Neural cell (in vitro differentiated cells): ENCODE results near the gene DYNLL1. TPM values are rescaled to one million over a fixed set of nuclear protein-coding genes. Genes with fewer than 3 reads are reported as not detected.
"Not testable (repeated sequence)": the region's sequence is repeated elsewhere in the genome, so short reads cannot be mapped to it uniquely, and the experiment has no call there.

Experiments
- H2AFZ ChIP-seq: fragments of 200-600, 300-800 bp; sonication (generic), shearing (Covaris generic); 2 replicates; pipeline ENCODE4 v1.6.0; 2014; ENCODE audit warnings: low read depth, mild to moderate bottlenecking, antibody characterized with exemption, low read length, moderate library complexity
- H3F3A ChIP-seq: fragments of 200-600 bp; shearing (Covaris generic); 2 replicates; pipeline ENCODE4 v1.6.1; 2016; ENCODE audit warnings: mild to moderate bottlenecking, moderate library complexity, mixed read lengths, antibody characterized with exemption, low read length; ENCODE audit not compliant: insufficient read depth, poor library complexity, severe bottlenecking
- H3K27ac ChIP-seq: fragments of 200-600, 300-800 bp; sonication (generic), shearing (Covaris generic); 2 replicates; pipeline ENCODE4 v1.5.1; 2014; ENCODE audit warnings: mild to moderate bottlenecking, low read length, moderate library complexity
- H3K27me3 ChIP-seq: fragments of 300-800, 200-600 bp; sonication (generic), shearing (Covaris generic); 2 replicates; pipeline ENCODE4 v1.6.0; 2014; ENCODE audit warnings: mild to moderate bottlenecking, low read depth, low read length, moderate library complexity; ENCODE audit not compliant: insufficient read depth
- H3K36me3 ChIP-seq: fragments of 300-800, 200-600 bp; sonication (generic), shearing (Covaris generic); 2 replicates; pipeline ENCODE4 v1.5.1; 2014; ENCODE audit warnings: mild to moderate bottlenecking, antibody characterized with exemption, low read length, moderate library complexity; ENCODE audit not compliant: insufficient read depth
- H3K4me2 ChIP-seq: fragments of 300-800, 200-600 bp; sonication (generic), shearing (Covaris generic); 2 replicates; pipeline ENCODE4 v1.6.0; 2014; ENCODE audit warnings: mild to moderate bottlenecking, low read length
- H3K4me3 ChIP-seq: fragments of 300-800, 200-600 bp; sonication (generic), shearing (Covaris generic); 2 replicates; pipeline ENCODE4 v1.5.1; 2014; ENCODE audit warnings: mild to moderate bottlenecking, low read length, moderate library complexity
- H3K79me2 ChIP-seq: fragments of 200-600 bp; shearing (Covaris generic); replicated peaks from 2 replicates; pipeline ENCODE4 v1.6.0; 2014; ENCODE audit warnings: mild to moderate bottlenecking, low read length, moderate library complexity; ENCODE audit not compliant: insufficient read depth
- H3K9ac ChIP-seq: fragments of 300-800, 200-600 bp; sonication (generic), shearing (Covaris generic); 2 replicates; pipeline ENCODE4 v1.6.1; 2016; ENCODE audit warnings: mild to moderate bottlenecking, low read length, mixed read lengths
- H3K9me2 ChIP-seq: fragments of 200-600 bp; shearing (Covaris generic); 2 replicates; pipeline ENCODE4 v1.6.1; 2016; ENCODE audit warnings: mild to moderate bottlenecking, low read length, mixed read lengths; ENCODE audit not compliant: insufficient read depth
- H3K9me3 ChIP-seq: fragments of 200-600, 300-800 bp; sonication (generic), shearing (Covaris generic); 2 replicates; pipeline ENCODE4 v1.6.1; 2016; ENCODE audit warnings: mild to moderate bottlenecking, mixed run types, low read length, moderate library complexity, mixed read lengths
- H4K20me1 ChIP-seq: fragments of 200-600 bp; shearing (Covaris generic); 2 replicates; pipeline ENCODE4 v1.6.1; 2016; ENCODE audit warnings: mild to moderate bottlenecking, mixed run types; ENCODE audit not compliant: insufficient read depth
- CTCF ChIP-seq: fragments of 450-650 bp; IDR thresholded peaks from 2 replicates; pipeline ENCODE4 v1.5.1; 2014; ENCODE audit warnings: antibody characterized with exemption, mild to moderate bottlenecking, moderate library complexity; ENCODE audit not compliant: poor library complexity, severe bottlenecking
- EP300 ChIP-seq: fragments of 450-650 bp; conservative IDR thresholded peaks from 2 replicates; pipeline ENCODE4 v1.6.1; 2014; ENCODE audit warnings: antibody characterized with exemption, mild to moderate bottlenecking, moderate library complexity; ENCODE audit not compliant: poor library complexity, severe bottlenecking
- EZH2 ChIP-seq: fragments of 200-600, 300-800 bp; shearing (Covaris generic), sonication (generic); IDR thresholded peaks from 2 replicates; pipeline ENCODE4 v1.6.1; 2014; ENCODE audit warnings: antibody characterized with exemption, low read length, borderline replicate concordance, mild to moderate bottlenecking; ENCODE audit not compliant: insufficient read depth, poor library complexity, severe bottlenecking
- MXI1 ChIP-seq: fragments of 450-650 bp; conservative IDR thresholded peaks from 2 replicates; pipeline ENCODE4 v1.6.1; 2014; ENCODE audit warnings: antibody characterized with exemption, mild to moderate bottlenecking; ENCODE audit not compliant: poor library complexity, severe bottlenecking
- POLR2AphosphoS5 ChIP-seq: IDR thresholded peaks from 2 replicates; pipeline ENCODE4 v1.6.1; 2012
- RAD21 ChIP-seq: fragments of 450-650 bp; conservative IDR thresholded peaks from 2 replicates; pipeline ENCODE4 v1.6.1; 2014; ENCODE audit warnings: antibody characterized with exemption, mild to moderate bottlenecking, moderate library complexity
- REST ChIP-seq: IDR thresholded peaks from 2 replicates; pipeline ENCODE4 v1.6.1; 2012; ENCODE audit warnings: borderline replicate concordance
- SMC3 ChIP-seq: fragments of 450-650 bp; conservative IDR thresholded peaks from 2 replicates; pipeline ENCODE4 v1.6.1; 2014; ENCODE audit warnings: antibody characterized with exemption, mild to moderate bottlenecking, moderate library complexity; ENCODE audit not compliant: poor library complexity
- TAF1 ChIP-seq: IDR thresholded peaks from 2 replicates; pipeline ENCODE4 v1.6.1; 2012; ENCODE audit warnings: low read depth
- polyA plus RNA-seq: library from polyadenylated mRNA; depleted of rRNA; stranded (reverse); fragments of >200 nt; gene quantifications from 2 replicates; pipeline ENCODE4 v1.2.3, GENCODE V29; 2014

The DYNLL1 gene
- polyA plus RNA-seq, 1 donor from 2014 or later, result 466 TPM

GRCh38 chr12:120452524-120452923, 43.4 kb upstream of the DYNLL1 start:
- H3K27me3 ChIP-seq, H3F3A ChIP-seq, H3K36me3 ChIP-seq, H3K9ac ChIP-seq, H4K20me1 ChIP-seq, H3K4me2 ChIP-seq, H2AFZ ChIP-seq, H3K27ac ChIP-seq, H3K4me3 ChIP-seq, H3K9me2 ChIP-seq, H3K9me3 ChIP-seq: not testable (repeated sequence)
- H3K79me2 ChIP-seq, result peaks cover 18% of the 10 kb centered on the region

- no peak overlapping the region for H3K4me3 ChIP-seq
- H3K9me2 ChIP-seq, result no peaks in the 10 kb centered on the region
- no peak overlapping the region for H3K9ac ChIP-seq
- no peak for TF ChIP-seq RAD21
- no peak for TF ChIP-seq CTCF
- no peak for TF ChIP-seq REST
- TF ChIP-seq EZH2, result no peak
- no peak for TF ChIP-seq MXI1
- no peak for TF ChIP-seq POLR2AphosphoS5
- TF ChIP-seq TAF1, result no peak
- TF ChIP-seq SMC3, result no peak
- no peak for TF ChIP-seq EP300
- H3K36me3 ChIP-seq, result no peaks in the 10 kb centered on the region
- no peak overlapping the region for H2AFZ ChIP-seq
- no peak overlapping the region for H3K4me2 ChIP-seq
- no peaks in the 10 kb centered on the region for H4K20me1 ChIP-seq
- H3K27me3 ChIP-seq, result no peaks in the 10 kb centered on the region
- no peaks in the 10 kb centered on the region for H3F3A ChIP-seq
- no peak overlapping the region for H3K27ac ChIP-seq
- H3K9me3 ChIP-seq, result no peaks in the 10 kb centered on the region
- H3K79me2 ChIP-seq, result peaks cover 11% of the 10 kb centered on the region
Observed at GRCh38 chr12:120453060-120453750, 42.7 kb upstream of the DYNLL1 start.

- H3K9ac ChIP-seq, result no peak overlapping the region
- peak; percentile 58 for TF ChIP-seq CTCF
- TF ChIP-seq EP300, result no peak
- TF ChIP-seq TAF1, result no peak
- TF ChIP-seq MXI1, result no peak
- no peaks in the 10 kb centered on the region for H3K36me3 ChIP-seq
- H3K4me3 ChIP-seq, result no peak overlapping the region
- no peak overlapping the region for H3K4me2 ChIP-seq
- no peaks in the 10 kb centered on the region for H3K9me2 ChIP-seq
- H2AFZ ChIP-seq, result no peak overlapping the region
- no peaks in the 10 kb centered on the region for H4K20me1 ChIP-seq
- no peaks in the 10 kb centered on the region for H3F3A ChIP-seq
- no peak overlapping the region for H3K27ac ChIP-seq
- peaks cover 9% of the 10 kb centered on the region for H3K79me2 ChIP-seq
- no peaks in the 10 kb centered on the region for H3K9me3 ChIP-seq
- no peaks in the 10 kb centered on the region for H3K27me3 ChIP-seq
Observed at GRCh38 chr12:120453977-120454376, 41.9 kb upstream of the DYNLL1 start.
